Left ventricle myocardium inferior (tissue), 1 donor: ENCODE measurements around the gene SH2D6. TPM values are rescaled to one million over a fixed set of nuclear protein-coding genes. Genes with fewer than 3 reads are reported as not detected.

Experiments used
- DNase-seq: peaks from one replicate; pipeline ENCODE4 v3.0.0-alpha.2; 2020
- H3K27ac ChIP-seq: fragments of 200-600 bp; replicated peaks from 2 replicates; pipeline ENCODE4 v1.8.0; 2021
- H3K27me3 ChIP-seq: fragments of 200-600 bp; 2 replicates; pipeline ENCODE4 v1.8.0; 2021; ENCODE audit warnings: low read depth
- H3K36me3 ChIP-seq: fragments of 200-600 bp; 2 replicates; pipeline ENCODE4 v1.8.0; 2021
- H3K4me1 ChIP-seq: fragments of 200-600 bp; 2 replicates; pipeline ENCODE4 v1.8.0; 2021
- H3K4me3 ChIP-seq: fragments of 200-600 bp; 2 replicates; pipeline ENCODE4 v1.8.0; 2021; ENCODE audit warnings: mild to moderate bottlenecking, moderate library complexity
- H3K9me3 ChIP-seq: fragments of 200-600 bp; replicated peaks from 2 replicates; pipeline ENCODE4 v1.8.0; 2021
- intact Hi-C: fragments of 100-400 bp; cut with micrococcal nuclease; formaldehyde crosslinking; loops from one replicate; pipeline ENCODE4 v1.11.0; 2022
- total RNA-seq: library from RNA; stranded (reverse); fragmentation: NEBNext Ultra II Directional; extraction: Animal tissue kit (Norgen Biotek cat#: 25700); gene quantifications from one replicate; pipeline ENCODE4 v1.2.1, GENCODE V29; 2021
- TF ChIP-seq, protein P1 (sequence below): fragments of 200-600 bp; IDR thresholded peaks from 2 replicates; pipeline ENCODE4 v1.8.0; 2021; ENCODE audit warnings: antibody characterized with exemption, mild to moderate bottlenecking, borderline replicate concordance
- donor health status: DM: no; HTN: yes; CAD: no; lungs with severe emphysema.

The SH2D6 gene
- total RNA-seq, 1 donor from 2014 or later, result not detected

- TF ChIP-seq, protein P1, sequence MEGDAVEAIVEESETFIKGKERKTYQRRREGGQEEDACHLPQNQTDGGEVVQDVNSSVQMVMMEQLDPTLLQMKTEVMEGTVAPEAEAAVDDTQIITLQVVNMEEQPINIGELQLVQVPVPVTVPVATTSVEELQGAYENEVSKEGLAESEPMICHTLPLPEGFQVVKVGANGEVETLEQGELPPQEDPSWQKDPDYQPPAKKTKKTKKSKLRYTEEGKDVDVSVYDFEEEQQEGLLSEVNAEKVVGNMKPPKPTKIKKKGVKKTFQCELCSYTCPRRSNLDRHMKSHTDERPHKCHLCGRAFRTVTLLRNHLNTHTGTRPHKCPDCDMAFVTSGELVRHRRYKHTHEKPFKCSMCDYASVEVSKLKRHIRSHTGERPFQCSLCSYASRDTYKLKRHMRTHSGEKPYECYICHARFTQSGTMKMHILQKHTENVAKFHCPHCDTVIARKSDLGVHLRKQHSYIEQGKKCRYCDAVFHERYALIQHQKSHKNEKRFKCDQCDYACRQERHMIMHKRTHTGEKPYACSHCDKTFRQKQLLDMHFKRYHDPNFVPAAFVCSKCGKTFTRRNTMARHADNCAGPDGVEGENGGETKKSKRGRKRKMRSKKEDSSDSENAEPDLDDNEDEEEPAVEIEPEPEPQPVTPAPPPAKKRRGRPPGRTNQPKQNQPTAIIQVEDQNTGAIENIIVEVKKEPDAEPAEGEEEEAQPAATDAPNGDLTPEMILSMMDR, result no peak
- Histone ChIP-seq H3K27me3 (no peaks in the 10 kb centered on the region), H3K4me3 (no peak overlapping the region), H3K27ac (no peak overlapping the region), H3K4me1 (no peaks in the 10 kb centered on the region), H3K36me3 (no peaks in the 10 kb centered on the region), H3K9me3 (no peaks in the 10 kb centered on the region)
- intact Hi-C loops, result no loop called here
- no peak for DNase-seq
Observed at GRCh38 chr2:85453571-85453970, 35.1 kb downstream of the SH2D6 start.

- Histone ChIP-seq H3K4me1 (no peaks in the 10 kb centered on the region), H3K36me3 (no peaks in the 10 kb centered on the region), H3K27me3 (no peaks in the 10 kb centered on the region), H3K27ac (no peak overlapping the region), H3K4me3 (no peak overlapping the region), H3K9me3 (no peaks in the 10 kb centered on the region)
- no peak for DNase-seq
- intact Hi-C loops, result no loop called here
- TF ChIP-seq, protein P1, result no peak
Observed at GRCh38 chr2:85455552-85456090, 37.1 kb downstream of the SH2D6 start.

DNA sequence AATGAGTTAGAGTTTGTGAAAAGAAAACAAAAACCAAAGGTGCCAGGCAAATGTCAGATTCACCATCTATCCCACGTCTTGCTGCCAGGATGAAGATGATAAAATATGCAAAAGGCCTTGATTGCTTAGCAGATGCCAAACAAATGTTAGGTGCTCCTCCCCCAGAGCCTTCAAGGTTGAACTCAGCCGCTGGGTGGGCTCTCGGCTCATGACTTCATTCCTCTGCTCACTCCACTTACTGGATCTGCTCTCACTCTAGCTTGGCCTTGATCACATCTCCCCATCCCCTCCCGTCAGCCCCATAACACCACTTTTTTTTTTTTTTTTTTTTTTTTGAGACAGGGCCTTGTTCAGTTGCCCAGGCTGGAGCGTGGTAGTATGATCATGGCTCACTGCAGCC lies 38.5 kb downstream of the SH2D6 start:
- no peak for DNase-seq
- H3K4me1 ChIP-seq, result no peaks in the 10 kb centered on the region
- H3K36me3 ChIP-seq, result no peaks in the 10 kb centered on the region
- no peaks in the 10 kb centered on the region for H3K27me3 ChIP-seq
- TF ChIP-seq, protein P1, result no peak
- intact Hi-C loops, result no loop called here
- H3K9me3 ChIP-seq, result no peaks in the 10 kb centered on the region
- H3K27ac ChIP-seq, result no peak overlapping the region
- H3K4me3 ChIP-seq, result no peak overlapping the region

GRCh38 chr2:85457877-85458316 lies 39.4 kb downstream of the SH2D6 start:
- H3K27me3 ChIP-seq, result no peaks in the 10 kb centered on the region
- H3K4me3 ChIP-seq, result no peak overlapping the region
- intact Hi-C loops, result no loop called here
- H3K36me3 ChIP-seq, result no peaks in the 10 kb centered on the region
- TF ChIP-seq, protein P1, result no peak
- DNase-seq, result no peak
- no peaks in the 10 kb centered on the region for H3K4me1 ChIP-seq
- H3K9me3 ChIP-seq, result no peaks in the 10 kb centered on the region
- H3K27ac ChIP-seq, result no peak overlapping the region

DNA sequence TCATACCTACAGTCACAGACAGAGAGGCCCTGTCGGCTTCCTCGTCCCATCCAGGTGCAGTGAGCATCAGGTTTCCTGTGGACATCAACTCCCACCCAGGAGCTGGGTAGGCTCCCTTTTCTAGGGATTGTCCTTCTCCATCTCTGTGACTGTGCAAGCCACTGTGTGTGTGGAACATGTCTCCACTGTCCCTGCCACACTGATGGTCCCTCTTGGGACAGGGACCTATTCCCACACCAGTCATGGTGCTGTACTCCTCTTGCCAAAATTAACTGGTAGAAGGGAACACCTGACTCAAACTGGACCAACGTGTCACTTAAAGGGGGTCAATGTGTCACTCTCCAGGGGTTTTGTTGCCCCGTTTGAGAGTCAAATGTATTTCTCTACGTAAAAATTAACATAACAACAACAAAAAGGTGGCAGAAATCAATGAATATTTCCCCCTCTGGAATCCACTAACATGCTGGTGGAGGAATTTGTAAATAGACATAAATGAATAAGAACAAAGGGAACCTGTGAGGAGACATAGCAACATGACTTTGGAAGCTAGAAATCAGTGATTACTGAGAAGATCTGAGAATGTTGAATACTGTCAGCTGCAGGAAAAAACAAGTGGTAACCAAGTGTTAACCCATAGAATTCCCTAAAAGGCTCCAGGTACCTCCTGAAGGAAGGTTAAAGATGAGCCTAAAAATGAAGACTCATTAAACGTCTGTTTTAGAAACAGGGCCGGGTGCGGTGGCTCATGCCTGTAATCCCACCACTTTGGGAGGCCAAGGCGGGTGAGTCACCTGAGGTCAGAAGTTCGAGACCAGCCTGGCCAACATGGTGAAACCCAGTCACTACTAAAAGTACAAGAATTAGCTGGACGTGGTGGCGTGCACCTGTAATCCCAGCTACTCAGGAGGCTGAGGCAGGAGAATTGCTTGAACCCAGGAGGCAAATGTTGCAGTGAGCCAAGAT lies 40.4 kb downstream of the SH2D6 start:
- no peak overlapping the region for H3K27ac ChIP-seq
- DNase-seq, result no peak
- H3K36me3 ChIP-seq, result no peaks in the 10 kb centered on the region
- no peak overlapping the region for H3K4me3 ChIP-seq
- no peaks in the 10 kb centered on the region for H3K27me3 ChIP-seq
- no peaks in the 10 kb centered on the region for H3K9me3 ChIP-seq
- intact Hi-C loops, result no loop called here
- no peaks in the 10 kb centered on the region for H3K4me1 ChIP-seq
- TF ChIP-seq, protein P1, result no peak
